GM21447 (cell line): ENCODE results near the gene FCN1.
"Not testable (repeated sequence)": the region's sequence is repeated elsewhere in the genome, so short reads cannot be mapped to it uniquely, and the experiment has no call there.

ENCODE experiments used
- ATAC-seq: cut with Tn5 transposase; IDR thresholded peaks from one replicate; pipeline ENCODE4 v1.9.1; 2021; ENCODE audit not compliant: unreplicated experiment

FCN1 gene

DNA sequence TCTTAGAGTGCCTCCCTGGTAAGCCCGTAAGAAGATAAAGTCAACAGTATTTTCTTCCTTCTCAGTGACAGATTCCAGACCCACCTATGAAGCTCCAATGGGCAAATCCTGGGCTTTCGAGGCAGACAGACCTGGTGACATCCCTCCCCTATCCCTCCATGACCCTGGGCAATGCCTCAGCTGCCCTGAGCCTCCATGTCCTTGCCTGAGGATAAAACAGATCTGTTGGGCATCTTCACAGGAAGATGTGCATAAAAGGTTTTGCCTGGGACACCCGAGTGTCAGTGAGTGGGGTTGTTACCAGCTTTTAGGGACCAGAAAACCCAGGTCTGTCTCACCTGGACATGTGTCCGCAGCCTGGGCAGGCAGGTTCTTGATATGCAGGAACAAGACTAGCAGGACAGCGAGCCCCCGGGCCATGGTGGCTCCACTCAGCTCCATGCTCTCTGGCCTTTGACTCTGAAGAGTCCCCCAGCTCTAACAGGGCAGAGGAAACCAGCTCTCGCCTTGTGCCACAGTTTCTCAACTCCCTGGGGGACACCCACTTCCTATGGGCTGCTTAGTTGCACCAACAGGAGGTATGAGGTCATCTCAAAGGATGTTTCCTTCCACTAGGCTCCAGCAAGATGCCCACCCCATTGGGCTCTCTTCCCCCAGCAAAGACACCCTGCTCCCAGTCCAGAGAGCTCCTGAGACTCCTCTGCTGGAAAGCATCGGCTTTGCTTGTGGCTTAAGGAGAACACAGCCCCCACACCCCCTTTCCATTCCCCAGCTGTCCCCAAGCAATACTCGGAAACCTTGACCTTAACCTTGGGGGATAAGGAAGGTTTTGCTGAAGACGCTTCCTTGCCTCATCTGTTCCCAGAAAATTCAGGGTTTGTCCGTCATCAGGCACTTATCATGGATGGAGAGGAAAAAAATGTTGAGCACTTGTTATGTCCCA lies at the start of gene FCN1:
FCN1 (minus strand) TSS at position 482 of the 943 bp plus-strand sequence; CDS start at position 441, 41 bp downstream.
- no peak for ATAC-seq

GRCh38 chr9:134966697-134967546 lies 49.2 kb upstream of the FCN1 start:
- ATAC-seq: no peak

DNA sequence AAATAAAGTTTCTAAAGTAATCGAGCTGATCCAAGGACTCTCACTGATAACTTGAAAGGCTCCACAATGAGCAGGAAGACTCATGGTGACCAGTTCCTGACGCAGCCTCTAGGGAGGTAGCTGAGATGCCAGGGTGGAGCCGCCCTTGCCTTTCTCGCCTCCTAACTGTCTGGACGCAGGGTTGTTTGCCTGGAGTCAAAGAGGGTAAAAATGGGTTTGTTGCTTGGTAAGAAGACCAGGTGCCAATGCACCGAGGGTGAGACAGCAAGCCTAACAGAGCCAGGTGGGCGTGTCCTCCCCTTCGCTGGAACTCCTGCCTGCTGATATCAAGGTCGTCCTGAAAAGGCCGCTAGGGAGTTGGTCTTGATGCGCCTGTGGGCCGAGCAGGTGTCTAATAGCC lies 48.6 kb upstream of the FCN1 start:
- ATAC-seq: no peak

GRCh38 chr9:134965851-134966250 lies 48.1 kb upstream of the FCN1 start:
- ATAC-seq: no peak

GRCh38 chr9:134965411-134965810 lies 47.7 kb upstream of the FCN1 start:
- ATAC-seq: no peak

- ATAC-seq: no peak
Measured at GRCh38 chr9:134964271-134965055, 46.8 kb upstream of the FCN1 start.

- no peak for ATAC-seq
Measured at GRCh38 chr9:134963546-134963945, 45.8 kb upstream of the FCN1 start.

DNA sequence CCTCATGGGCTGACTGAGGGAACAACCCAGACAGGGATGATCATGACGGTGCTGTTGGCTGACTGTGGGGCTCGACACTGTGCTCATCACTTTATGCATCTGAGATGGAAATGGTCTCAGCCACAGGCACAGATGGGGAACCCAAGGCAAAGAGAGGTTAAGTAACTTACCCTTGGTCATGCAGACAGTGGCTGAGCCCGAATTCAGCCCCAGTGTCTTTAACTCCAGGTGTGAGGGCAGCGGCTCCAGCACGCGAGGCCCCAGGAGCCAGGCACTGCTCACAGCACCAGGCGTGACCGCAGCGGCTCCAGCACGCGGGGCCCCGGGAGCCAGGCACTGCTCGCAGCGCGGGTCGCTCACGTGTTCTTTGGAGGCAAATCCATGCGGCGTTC lies 45.3 kb upstream of the FCN1 start:
- ATAC-seq: no peak

DNA sequence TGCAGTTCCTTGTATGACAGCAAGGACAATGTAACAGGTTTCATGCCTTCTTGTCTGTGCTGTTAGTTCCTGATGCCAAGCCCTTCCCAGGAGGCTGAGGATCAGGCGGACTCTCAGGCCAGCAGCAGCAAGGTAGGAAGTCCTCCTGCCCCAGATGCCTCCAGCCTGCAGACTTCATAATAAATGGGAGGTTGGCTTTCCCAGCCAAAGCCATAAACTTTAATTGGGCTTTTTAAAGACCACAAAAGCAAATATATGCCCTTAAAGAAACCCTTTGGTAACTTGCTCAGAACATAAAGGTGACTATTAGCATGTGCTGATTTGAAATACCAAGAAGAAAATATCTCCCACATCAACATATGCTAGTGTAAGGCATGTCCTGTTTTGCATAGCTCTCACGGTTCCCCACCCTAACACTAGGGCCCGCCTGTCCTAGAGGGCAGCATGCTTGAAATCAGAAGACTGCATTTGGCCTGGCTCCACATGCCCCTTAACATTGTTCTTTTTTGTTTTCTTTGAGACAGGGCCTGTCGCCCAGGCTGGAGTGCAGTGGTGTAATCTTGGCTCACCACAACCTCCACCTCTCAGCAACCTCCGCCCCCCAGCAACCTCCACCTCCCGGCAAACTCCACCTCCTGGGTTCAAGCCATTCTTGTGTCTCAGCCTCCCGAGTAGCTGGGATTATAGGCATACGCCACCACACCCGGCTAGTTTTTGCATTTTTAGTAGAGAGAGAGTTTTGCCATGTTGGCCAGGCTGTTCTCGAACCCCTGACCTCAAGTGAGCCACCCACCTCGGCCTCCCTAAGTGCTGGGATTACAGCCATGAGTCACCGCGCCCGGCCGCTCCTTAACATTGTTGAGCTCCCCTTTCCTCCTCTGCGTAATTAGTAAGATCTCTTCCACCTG lies 44.6 kb upstream of the FCN1 start:
- no peak for ATAC-seq

- no peak for ATAC-seq
Measured at GRCh38 chr9:134961331-134962064, 43.8 kb upstream of the FCN1 start.

DNA sequence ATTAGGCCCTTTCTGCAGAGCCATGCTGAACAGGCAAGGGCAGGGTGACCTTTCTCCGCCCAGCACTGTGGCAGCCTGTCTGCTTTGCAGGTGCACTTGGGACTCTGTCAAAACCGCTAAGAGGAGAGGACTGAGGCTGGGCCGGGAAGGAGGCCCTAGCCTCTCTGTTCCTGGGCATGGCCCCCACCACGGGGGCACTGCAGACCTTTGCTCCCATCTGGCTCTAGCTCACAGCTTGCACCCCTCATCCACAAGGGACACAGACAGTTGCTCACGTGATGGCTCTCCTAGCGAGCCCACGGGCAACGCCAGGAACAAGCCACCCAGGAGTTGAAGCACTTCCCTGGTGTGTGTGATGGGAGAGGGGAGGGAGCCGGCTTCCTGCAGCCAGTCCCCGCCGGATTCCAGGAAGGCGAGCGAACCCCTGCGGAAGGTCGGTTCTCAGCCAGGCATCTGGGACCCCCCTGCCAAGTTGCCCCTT lies 43.0 kb upstream of the FCN1 start:
- no peak for ATAC-seq

- no peak for ATAC-seq
Measured at GRCh38 chr9:134959971-134960310, 42.2 kb upstream of the FCN1 start.

DNA sequence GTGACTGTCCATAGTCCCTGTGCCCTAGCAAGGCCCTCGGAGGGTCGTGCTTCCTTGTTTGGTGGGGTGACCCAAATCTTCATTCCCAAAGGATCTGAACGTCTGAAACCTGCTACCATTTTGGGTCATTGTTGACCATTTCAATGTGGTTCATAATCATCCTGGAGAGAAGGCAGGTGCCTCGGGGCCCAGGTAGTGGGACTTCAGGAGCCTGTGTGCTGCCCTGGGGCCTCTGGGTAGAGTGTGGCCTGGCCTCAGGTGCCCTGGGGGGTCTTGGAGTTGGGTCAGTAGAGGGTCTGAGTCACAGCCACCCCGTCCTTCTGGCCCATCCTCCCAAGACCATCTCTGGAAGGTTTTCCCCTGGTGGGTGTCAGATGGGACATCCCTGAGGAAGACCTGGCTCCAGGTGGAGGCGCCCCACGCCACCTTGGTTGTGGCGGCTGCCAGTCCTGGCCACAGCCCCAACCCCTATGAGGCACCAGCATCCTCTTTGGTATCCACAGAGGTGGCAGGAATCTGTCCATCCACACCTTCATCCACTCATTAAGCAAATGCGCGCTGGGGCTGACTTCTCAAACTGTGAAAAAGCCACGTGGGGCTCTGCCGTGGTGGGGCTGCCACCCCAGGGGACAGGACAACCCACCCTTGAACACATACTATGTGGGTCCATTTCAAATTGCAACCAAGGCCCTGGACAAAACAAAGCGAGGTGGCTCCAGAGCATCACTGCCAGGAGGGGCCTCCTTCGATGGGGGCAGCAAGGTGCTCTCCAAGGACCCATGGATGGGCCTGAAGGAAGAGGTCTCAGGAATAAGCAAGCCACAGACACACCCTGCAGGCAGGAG lies 41.6 kb upstream of the FCN1 start:
- ATAC-seq: no peak

- no peak for ATAC-seq
Measured at GRCh38 chr9:134957945-134958227, 40.2 kb upstream of the FCN1 start.

DNA sequence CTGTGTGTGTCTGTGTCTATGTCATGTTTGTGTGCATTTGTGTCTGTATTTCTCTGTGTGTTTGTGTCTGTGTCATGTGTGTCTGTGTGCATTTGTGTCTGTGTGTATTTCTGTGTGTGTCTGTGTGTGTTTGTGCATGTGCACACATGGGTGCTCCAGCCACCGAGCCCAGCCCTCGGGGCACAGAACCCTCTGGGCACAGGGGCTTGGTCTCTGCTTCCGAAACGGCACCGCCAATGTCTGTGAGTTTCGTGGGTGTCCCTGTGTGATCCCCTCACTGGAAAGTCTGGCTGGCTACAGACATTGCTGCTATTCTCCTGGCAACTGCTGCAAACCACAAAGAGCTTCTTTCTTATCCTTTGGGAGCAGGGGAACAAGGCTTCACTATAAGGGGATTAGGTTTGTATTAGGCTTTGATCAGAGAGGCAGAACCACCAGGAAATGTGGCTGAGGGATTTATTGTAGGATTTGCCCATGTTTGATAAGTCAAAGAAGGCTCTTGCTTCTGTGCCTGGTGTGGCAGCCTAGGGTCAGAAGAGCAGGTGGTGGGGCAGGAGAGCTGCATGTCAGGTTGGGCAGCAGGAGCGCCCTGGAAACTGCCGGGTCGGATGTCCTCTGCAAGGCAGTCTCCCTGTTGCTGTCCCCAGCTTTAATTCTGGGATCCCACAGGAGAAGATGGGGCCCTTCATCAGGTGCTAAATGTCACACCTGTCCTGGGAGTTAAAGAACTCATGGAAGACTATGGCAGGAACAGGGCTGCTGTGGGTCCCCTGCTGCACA lies 39.6 kb upstream of the FCN1 start:
- ATAC-seq: no peak

DNA sequence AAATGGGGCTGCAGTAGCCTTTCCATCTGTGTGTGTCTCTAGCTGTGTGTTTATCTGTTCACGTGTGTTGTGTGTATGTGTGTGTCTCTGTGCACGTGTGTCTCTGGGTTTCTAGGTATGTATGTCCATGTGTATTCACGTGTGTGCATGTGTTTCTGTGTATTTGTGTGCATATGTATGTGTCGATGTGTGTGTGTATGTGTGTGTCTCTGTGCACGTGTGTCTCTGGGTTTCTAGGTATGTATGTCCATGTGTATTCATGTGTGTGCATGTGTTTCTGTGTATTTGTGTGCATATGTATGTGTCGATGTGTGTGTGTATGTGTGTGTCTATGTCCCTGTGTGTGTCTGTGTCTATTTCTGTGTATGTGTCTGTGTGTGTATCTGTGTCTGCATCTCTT lies 38.7 kb upstream of the FCN1 start:
- ATAC-seq: not testable (repeated sequence)

DNA sequence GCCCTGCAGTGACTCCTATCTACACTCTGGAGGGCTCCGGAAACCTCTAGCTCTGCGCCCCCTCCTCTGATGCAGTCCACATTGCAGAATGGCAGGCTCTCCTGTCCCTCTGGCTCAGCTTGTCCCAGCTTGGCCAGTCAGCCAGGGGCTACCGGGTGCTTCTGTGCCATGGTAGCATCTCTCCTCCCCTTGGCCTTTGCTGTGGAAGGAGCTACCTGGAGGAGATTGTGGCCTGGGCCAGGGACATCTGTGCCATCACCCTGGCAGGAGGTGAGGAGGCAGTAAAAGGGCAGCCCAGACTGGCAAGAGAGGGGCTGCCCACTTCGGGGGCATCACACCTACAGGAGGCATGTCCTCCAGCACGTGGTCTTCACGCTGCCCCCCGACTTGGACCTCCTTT lies 38.1 kb upstream of the FCN1 start:
- ATAC-seq: no peak

DNA sequence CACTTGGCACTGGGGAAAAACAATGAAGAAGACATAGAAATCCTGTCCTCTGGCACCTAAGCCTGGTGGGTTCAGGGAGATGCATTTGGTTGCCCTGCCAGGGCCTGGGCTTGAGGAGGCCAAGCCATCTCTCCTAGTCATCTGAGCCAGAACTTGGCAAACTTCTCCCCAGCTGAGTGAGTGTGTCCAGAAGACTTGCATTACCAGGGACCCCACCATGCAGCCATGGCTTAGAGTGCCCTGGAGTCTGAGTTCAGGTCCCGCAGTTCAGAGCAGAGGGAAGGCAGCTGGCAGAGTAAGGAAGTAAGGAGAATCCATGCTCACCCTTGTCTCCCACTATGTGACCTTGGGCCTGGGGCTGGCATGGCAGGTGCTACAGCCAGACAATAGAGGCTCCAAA lies 37.4 kb upstream of the FCN1 start:
- ATAC-seq: no peak
